ENCODE results near the gene AMIGO1.

- TF ChIP-seq, protein P1, sequence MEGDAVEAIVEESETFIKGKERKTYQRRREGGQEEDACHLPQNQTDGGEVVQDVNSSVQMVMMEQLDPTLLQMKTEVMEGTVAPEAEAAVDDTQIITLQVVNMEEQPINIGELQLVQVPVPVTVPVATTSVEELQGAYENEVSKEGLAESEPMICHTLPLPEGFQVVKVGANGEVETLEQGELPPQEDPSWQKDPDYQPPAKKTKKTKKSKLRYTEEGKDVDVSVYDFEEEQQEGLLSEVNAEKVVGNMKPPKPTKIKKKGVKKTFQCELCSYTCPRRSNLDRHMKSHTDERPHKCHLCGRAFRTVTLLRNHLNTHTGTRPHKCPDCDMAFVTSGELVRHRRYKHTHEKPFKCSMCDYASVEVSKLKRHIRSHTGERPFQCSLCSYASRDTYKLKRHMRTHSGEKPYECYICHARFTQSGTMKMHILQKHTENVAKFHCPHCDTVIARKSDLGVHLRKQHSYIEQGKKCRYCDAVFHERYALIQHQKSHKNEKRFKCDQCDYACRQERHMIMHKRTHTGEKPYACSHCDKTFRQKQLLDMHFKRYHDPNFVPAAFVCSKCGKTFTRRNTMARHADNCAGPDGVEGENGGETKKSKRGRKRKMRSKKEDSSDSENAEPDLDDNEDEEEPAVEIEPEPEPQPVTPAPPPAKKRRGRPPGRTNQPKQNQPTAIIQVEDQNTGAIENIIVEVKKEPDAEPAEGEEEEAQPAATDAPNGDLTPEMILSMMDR (IDR thresholded peaks at IDR 0.05), result no peak
- TF ChIP-seq POLR2A (IDR thresholded peaks at IDR 0.05), result no peak
Observed at GRCh38 chr1:109529881-109530456, 20.4 kb upstream of the AMIGO1 start.

All from heart left ventricle (tissue), 13 donors.